ENCODE results near the gene KDM5D.

The KDM5D gene

DNA sequence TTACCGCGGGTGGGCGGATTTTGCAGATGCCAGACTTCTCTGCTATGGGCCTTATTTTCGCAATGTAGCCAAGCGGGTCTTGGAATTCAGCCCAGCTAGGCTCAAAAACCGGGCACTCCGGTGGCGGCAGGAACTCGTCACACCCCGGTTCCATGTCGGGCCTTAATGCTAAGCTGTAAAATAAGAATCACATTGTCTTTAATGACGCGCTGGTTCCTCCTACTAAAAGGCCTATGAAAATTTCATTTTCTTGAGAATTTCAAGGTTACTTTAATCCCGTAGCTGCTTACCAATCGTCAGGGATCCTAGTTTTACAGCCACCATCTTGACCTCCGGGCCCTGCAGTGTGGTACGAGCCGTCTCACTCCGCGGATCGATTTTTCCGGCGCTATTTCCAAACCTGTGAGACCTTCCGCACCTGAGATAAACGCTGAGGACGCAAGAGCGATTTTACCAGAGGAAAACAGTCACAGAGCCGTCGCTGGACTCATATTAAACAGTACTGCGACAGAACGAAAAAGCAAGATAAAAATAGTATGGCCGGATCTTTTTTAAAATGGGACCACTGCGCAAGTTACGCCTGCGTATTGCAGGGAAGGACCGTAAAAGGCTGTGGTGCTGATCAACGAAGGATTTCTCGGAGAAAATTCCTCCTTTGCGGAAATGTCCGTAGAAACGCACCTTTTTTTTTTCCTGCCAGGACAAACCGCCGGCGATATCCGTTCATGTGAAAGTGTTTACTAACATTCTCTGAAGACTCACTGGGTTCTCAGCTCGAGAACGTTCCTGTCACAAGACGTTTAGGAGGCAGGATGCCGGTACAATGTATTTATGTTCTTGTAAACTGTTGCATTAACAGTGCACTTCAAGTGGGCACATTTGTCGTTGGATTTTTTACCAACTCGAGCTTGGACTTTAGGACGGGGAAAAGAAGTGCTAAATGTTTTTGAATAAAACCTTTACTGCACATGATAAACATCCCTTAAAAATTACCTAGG lies at the start of gene KDM5D:
Gene KDM5D (minus strand): TSS at position 346 of the 998 bp plus-strand sequence. CDS start 192 bp downstream, at position 154.
- no peak for DNase-seq

DNA sequence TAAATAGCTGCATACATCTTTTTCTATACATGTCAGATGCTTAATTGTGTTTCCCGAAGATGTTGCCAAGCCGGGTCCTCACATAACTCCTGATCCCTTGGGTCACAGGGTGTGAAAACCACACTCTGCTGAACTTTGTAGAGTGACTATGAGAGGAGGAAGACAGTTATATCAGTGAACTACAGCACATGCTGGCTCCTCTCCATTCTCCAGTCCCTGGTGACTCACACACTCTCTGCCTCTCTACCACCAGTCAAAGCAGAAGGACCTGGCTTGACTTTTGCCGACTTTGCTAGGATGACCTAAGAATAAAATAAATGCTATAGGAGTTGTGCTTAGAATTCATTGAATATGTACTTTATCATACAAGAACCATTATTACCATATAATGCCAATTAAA lies 23.8 kb upstream of the KDM5D start:
- no peak for DNase-seq

DNA sequence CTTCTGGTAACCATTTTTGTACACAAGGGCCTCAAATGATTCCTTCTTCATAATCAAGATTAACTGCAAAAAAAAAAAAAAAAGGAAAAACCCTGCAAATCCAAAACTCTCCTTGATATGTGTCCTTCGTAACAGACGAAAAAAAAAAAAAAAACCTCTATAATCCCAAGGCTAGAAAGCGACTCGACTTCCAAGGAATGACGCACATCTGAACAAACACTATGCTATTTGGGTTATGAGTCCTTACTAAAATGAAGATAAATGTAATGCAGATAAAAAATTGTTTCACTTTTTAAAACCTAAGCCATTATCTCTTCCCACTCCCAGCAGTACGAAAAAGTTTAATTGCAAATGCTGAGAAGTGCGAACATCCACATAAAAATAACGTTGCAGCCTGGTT lies 1.2 kb downstream of the KDM5D start:
- DNase-seq = no peak

DNA sequence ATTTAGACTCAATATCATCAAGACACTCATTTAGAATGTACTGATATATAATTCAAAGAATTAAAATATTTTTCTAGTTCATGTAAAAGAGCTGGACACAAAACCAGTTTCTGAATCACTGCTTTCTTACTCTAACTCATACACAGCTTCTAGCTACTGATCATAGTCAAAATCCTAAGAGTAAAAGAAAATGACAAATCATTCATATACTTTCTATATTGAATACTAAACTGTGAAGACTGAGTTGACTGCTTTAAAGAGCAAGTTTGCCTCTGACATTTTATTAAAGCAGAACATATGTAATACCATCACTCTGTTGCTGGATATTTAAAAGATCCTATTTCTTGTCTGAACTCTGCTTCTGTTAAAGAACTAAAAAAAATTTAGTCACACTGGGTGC lies 2.4 kb downstream of the KDM5D start:
- DNase-seq = no peak

DNA sequence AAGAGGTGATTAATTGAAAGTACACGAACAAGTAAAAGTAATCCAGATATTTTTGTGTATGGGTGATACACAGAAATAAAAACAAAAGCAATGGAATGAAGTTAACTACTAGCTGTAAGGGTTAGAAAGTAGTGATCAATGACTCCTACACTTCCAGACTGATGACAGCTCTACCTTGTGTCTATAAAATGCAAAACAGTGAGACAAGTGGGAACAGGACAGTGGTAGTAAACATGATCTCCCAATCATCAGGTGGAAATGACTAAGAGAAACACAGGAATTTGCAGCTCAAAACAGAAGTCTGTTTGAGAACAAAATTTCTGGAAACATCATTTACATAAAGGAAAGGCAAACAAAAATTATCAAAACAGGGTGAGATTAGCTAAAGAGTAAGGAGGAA lies 10.1 kb downstream of the KDM5D start:
- DNase-seq = no peak

DNA sequence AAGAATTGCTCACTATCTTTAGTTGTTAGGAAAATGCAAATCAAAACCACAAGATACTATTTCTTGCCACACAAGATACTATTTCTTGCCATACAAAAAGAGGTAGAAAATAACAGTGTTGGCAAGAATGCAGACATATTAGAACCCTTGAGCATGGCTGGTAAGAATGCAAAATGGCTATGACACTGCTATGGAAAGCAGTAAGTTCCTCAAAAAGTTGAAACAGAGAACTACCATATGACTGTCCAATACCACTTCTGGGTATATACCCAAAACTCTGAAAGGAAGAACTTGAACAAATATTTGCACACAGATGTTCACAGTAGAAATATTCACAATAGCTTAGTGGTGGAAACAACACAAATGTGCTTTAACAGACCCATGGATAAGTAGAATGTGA lies 26.6 kb downstream of the KDM5D start:
- no peak for DNase-seq

DNA sequence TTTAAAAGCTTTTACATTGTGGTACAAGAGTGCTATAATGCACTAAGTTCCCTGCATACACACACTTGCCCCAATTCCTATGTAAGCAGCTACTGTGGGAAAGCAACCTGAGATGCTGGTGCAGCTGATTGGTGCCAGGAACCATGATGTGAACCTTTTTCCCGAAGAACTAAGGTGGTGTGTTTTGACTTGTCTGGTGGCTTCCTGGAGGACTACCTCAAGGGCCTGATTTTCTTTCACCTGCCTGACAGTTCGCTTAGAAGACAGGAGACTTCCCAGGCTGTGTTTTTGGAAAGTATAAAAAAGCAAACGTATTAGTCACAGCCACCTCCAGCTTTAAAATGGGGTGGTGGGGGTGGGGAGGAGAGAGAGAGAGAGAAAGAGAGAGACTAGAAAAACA lies 27.4 kb downstream of the KDM5D start:
- no peak for DNase-seq

DNA sequence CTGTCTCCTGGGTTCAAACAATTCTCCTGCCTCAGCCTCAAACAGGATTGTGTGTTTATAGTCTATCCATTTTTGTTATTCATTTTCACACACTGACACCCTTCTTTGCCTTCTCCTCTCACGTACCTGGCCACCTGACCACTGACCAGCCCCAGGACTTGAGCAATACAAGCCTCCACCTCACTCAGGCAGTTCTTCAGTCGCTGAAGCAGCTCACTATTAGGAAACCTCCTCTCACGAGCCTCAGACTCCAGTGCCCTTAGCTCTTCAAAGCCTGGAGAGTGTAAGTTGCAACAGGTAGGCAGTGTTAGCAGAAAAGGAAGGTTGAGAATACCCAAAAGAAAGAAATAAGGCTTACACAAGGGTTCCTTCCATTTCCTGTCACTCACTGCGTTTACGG lies 29.3 kb downstream of the KDM5D start:
- DNase-seq = no peak

DNA sequence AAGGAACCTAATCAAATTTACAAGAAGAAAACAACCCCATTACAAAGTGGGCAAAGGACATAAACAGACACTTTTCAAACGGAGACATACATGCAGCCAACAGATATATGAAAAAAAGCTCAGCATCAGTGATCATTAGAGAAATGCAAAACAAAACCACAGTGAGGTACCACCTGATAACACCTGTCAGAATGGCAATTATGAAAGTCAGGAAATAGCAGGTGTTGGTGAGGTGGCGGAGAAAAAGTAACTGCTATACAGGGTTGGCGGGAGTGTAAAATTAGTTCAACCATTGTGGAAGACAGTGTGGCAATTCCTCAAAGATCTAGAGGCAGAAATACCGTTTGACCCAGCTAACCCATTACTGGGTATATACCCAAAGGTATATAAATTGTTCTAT lies 31.1 kb downstream of the KDM5D start:
- no peak for DNase-seq

DNA sequence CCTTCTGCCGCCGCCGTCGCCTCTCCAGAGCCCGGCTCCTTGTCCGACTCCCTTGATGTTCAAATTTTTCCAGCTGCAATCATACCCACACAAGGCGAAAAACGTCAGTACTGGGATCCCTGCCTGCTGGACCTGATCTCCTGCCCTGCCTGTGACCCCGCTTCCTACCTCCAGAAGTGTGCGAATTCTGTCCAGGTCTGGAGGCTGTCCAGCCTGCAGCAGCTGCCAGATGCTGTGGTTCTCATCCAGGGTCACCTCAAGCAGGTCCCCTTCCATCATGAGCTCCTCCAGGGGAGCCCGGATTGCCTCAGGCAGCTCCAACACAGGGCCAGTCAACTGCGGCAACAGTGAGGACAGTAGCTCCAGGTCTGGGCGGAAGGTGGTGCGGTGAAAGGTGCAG lies 38.3 kb downstream of the KDM5D start:
- no peak for DNase-seq

DNA sequence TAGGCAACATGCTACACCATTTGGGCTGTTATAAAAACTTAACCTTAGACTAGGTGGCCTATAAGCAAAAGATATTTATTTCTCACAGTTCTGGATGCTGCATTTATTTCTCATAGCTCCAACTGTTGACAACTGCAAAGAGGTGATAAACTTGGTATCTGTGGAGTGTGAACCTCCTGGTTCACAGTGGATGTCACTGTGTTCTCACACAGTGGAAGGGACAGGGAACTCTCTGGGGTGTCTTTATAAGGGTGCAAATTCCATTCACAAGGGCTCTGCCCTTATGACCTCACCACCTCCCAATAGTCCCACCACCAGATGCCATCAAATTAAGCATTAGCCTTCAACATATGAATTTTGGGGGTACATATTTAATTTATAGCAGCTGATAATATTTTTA lies 46.0 kb downstream of the KDM5D start:
- no peak for DNase-seq

DNA sequence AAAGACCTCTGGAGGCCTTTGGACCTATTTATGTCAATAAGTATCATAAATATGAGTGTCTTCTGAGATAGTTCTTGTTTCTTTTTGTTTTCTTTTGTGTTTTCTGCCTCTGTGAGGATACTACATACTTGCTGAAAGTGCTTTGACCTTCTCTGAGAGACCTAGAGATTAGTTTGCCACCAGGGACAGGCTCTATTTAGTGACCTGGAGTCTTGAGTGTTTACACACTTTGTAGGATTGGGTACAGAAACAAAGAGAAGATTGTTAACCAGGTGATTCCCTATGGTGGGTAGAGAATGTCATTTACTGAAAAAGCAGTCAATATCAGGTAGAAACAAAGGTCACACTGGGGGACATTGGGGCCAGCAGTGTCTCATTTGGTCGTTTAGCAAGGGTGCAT lies 63.7 kb downstream of the KDM5D start:
- no peak for DNase-seq

Data from NCI-H1436 treated with DMSO at 0.1 percent for 48 hours (cell line).